HG03135 (cell line): ENCODE results near the gene PWP2.
A peak's percentile ranks its signal among the peaks of the same experiment; 100 is the strongest.

Experiments
- ATAC-seq: cut with Tn5 transposase; IDR thresholded peaks from one replicate; pipeline ENCODE4 v1.9.1; 2021; ENCODE audit warnings: mild to moderate bottlenecking, moderate library complexity; ENCODE audit not compliant: unreplicated experiment

Gene PWP2

GRCh38 chr21:44107026-44107501 is at the start of gene PWP2:
PWP2 (plus strand) TSS chr21:44107399; CDS start chr21:44107417, 18 bp downstream.
- peak; percentile 79 for ATAC-seq

- ATAC-seq = no peak
These were observed 49.1 kb upstream of the PWP2 start for GRCh38 chr21:44057960-44058651.

DNA sequence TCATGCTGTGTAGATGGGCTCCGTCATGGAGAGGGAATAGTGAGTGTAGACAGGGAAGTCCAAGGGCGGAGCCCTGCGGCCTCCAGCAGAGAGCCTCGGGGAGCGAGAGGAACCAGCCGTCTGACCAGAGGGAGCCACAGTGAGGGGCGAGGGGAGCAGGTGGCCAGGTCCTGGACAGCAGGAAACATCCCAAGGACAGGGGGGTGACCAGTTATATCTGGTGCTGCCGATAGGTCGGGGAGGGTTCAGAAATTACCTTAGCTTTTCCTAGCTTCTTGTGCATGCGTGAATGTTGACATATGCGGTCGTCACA is 48.6 kb upstream of the PWP2 start:
- no peak for ATAC-seq

GRCh38 chr21:44058981-44059380 is 48.2 kb upstream of the PWP2 start:
- no peak for ATAC-seq

DNA sequence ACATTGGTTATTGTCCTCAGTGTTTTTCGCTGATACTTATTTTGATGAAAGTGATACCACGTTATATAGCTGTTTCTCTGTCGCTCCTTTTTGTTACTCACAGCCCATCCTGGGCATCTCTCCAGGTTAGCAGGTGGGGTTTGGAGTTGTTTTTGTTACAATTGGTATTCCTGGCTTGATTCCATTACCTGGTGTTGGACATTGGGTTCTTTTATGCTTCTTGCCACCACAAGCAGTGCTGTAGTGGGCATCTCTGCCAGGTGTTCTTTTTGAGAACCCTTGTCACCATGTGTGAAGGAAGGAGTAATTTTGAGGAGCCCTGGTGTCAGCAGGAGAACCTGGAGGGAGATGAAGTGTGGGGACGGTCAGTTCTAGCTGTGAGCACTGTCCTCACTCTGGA is 47.5 kb upstream of the PWP2 start:
- ATAC-seq = no peak

- ATAC-seq = no peak
These were observed 44.8 kb upstream of the PWP2 start for GRCh38 chr21:44062380-44062779.

GRCh38 chr21:44063151-44063912 is 43.9 kb upstream of the PWP2 start:
- no peak for ATAC-seq

DNA sequence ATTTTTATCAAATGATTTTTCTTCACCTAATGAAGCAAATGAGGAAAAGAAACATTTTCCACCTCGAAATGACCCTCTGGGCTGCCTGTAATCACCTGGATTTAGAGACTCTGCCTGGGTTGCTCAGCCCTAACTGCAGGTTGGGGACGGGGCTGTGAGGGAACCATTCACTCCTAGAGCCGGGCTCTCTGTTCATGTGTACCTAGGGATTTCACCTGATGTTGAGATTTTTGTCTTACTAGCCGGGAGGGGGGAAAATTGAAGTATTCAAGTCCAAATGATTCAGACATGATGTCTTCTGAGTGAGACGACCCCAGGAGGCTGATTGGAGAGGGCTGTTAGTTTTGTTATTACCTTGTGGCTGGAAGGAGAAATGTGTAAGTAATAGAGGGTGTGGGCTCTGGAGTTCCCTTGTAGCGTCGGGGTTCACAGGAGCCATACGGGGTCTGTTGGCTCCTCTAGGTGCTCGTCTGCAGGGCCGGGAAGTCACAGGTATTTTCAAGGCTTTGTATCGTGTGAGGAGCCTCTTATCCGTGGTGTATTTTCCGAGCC is 42.3 kb upstream of the PWP2 start:
- ATAC-seq = no peak

- no peak for ATAC-seq
These were observed 41.8 kb upstream of the PWP2 start for GRCh38 chr21:44065428-44065827.

- no peak for ATAC-seq
These were observed 41.1 kb upstream of the PWP2 start for GRCh38 chr21:44066116-44066515.

GRCh38 chr21:44067011-44067839 is 40.0 kb upstream of the PWP2 start:
- no peak for ATAC-seq

DNA sequence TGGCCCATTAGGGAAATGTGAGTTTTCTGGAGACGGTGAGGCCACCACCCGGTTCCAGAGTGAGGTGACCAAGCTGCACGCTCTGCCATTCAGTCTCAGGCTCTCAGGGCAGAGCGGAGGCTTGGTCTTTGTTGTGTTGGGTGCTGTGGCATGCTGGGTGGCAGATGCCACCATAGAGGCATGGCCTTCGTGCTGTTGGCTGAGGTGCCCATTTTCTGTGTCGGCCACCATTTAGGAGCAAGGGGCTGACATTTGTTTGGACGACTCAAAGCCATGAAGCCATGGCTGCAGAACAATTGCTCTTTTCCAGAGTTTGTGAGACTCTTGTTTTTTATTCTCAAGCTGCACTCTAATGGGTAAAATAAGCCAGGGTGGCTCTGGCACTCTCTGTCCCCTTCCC is 36.8 kb upstream of the PWP2 start:
- no peak for ATAC-seq

GRCh38 chr21:44071359-44072104 is 35.7 kb upstream of the PWP2 start:
- ATAC-seq = no peak

DNA sequence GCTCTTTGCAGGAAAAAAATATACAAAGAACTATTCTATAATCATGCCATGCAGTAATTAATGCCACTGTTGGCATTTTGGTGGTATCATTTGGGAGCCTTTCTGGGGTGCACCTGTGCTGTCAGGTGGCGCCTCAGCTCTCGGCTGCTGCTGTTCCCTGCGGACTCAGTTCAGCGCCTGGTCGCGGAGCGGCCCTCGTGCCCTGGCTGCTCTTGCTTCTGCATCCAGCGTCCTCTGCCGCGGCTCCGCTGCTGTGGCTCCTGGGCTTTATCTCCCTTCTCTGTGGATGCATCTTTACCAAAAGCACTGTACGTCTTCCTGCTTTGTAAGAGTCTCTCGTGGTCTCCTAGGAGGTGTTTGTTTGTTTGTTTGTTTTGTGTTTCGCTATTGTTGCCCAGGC is 35.1 kb upstream of the PWP2 start:
- no peak for ATAC-seq

- ATAC-seq = no peak
These were observed 32.8 kb upstream of the PWP2 start for GRCh38 chr21:44074315-44074958.

DNA sequence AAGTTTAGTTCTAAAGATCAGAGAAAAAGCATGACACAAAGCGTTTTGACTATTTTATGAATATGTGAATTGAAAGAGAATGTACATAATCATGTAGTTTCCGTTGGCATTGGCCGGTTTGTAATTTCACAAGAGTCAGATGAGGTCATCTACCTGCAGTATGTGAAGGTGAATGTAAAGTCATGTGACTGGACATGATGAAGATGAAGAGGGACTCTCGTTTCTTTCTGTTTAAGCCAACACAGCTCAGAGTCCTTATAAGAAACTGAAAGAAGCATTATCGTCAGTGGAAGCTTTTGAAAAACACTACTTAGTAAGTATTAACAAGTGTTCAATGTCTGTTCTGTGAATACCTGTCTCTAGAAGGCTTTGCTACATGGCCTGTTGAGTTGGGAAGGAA is 30.9 kb upstream of the PWP2 start:
- no peak for ATAC-seq

GRCh38 chr21:44078411-44078981 is 28.7 kb upstream of the PWP2 start:
- ATAC-seq = no peak

GRCh38 chr21:44079446-44079845 is 27.8 kb upstream of the PWP2 start:
- ATAC-seq = no peak

- no peak for ATAC-seq
These were observed 27.4 kb upstream of the PWP2 start for GRCh38 chr21:44079846-44080245.
